ENCODE data around the gene SAPCD2. TPM values are rescaled to one million over a fixed set of nuclear protein-coding genes. Genes with fewer than 3 reads are reported as not detected.

Gene SAPCD2
- total and polyA plus RNA-seq, 2 of the 4 experiments (the other 2 are of a cell fraction): 3.4 to 4.9 TPM

DNA sequence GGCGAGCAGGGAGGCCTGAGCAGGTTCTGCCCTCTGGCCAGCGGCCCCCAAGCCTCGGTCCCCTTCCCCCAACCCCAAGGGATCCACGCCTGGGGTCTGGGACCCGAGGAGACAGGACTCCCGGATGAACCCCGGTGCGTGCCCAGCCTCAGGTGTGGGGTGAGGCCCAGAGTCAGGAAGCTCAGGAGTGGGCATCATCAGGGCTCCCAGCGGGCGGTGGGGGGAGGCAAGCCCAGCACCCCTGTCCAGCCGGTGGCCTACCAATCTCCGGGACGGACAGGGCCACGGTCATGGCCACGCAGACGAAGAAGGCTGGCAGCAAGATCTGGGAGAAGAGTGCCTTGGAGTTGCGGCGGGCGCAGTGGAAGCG is 56.8 kb downstream of the SAPCD2 start:
- Histone ChIP-seq H3K56ac (ENCODE audit: extremely low read depth, insufficient read depth, low read length) (no peak overlapping the region), H3K4me2 (ENCODE audit: low read depth, low read length) (no peak overlapping the region), H3K9me1 (ENCODE audit: insufficient read depth, low read length) (no peaks in the 10 kb centered on the region), H2BK15ac (ENCODE audit: low read depth, low read length) (no peak overlapping the region), H2AFZ (replicated peaks; ENCODE audit: low read length, poor library complexity) (no peak overlapping the region), H3K79me1 (ENCODE audit: low read depth in 1 of 2, low read length in 2 of 2) (no peaks in the 10 kb centered on the region), H4K20me1 (ENCODE audit: insufficient read depth, low read length) (no peaks in the 10 kb centered on the region), H2BK20ac (ENCODE audit: low read depth, low read length) (no peak overlapping the region), H3K23ac (ENCODE audit: low read depth, low read length) (no peak overlapping the region), H3K4ac (ENCODE audit: low read depth, low read length) (no peak overlapping the region), H4K91ac (ENCODE audit: insufficient read depth, low read depth, low read length) (no peak overlapping the region), H4K8ac (ENCODE audit: low read depth in 2 of 2, low read length in 2 of 2) (no peak overlapping the region), H3K9ac (ENCODE audit: low read depth, low read length) (no peak overlapping the region), H3K4me3 (ENCODE audit: insufficient read depth, low read depth, low read length) (no peak overlapping the region), H3K14ac (replicated peaks; ENCODE audit: low read depth, low read length) (no peak overlapping the region), H3K27ac (ENCODE audit: insufficient read depth, low read length) (no peak overlapping the region), H3K4me1 (ENCODE audit: control insufficient read depth, insufficient read depth, low read length) (no peaks in the 10 kb centered on the region), H4K5ac (ENCODE audit: low read depth, low read length) (no peak overlapping the region), H3K9me3 (ENCODE audit: control insufficient read depth, insufficient read depth, low read length) (no peaks in the 10 kb centered on the region), H2BK5ac (ENCODE audit: low read depth, low read length, poor library complexity, severe bottlenecking) (no peak overlapping the region), H3K36me3 (ENCODE audit: control insufficient read depth, insufficient read depth, low read length) (peaks cover 48% of the 10 kb centered on the region), H2AK5ac (ENCODE audit: low read depth, low read length) (no peak overlapping the region), H2AK9ac (replicated peaks; ENCODE audit: low read depth, low read length, poor library complexity) (no peak overlapping the region), H3K27me3 (ENCODE audit: control insufficient read depth, insufficient read depth, low read length) (no peaks in the 10 kb centered on the region), H2BK120ac (ENCODE audit: low read depth, low read length) (no peak overlapping the region), H3K18ac (ENCODE audit: low read depth, low read length) (no peak overlapping the region)
- 98% methylated on average over 8 of the region's 20 CpGs; no CpG with 5 or more reads in 1 of the 2 experiments for WGBS, 2 experiments (ENCODE audit: extremely low coverage in 2 of 2, insufficient read length in 1 of 2)
- in situ Hi-C loops (cut with MboI; ENCODE audit: low sequenced_read_pairs) (no loop called here), intact Hi-C loops (cut with micrococcal nuclease) (no loop called here), dilution Hi-C loops (cut with HindIII; ENCODE audit: low sequenced_read_pairs, unreplicated experiment) (no loop called here)
- no peak for ATAC-seq (ENCODE audit: low read depth)
- BruUV-seq (replicated peaks): no TSS peak
- no peak for DNase-seq
- ChIA-PET POLR2A (ENCODE audit: unreplicated experiment) (no interaction called here), CTCF (no interaction called here)
- no peak for TF ChIP-seq POLR2A (IDR thresholded peaks at IDR 0.05; ENCODE audit: low read depth, low read length)
- TF ChIP-seq RCOR1 (IDR thresholded peaks at IDR 0.05; ENCODE audit: insufficient replicate concordance, low read length): no peak
- no peak for TF ChIP-seq CEBPB (IDR thresholded peaks at IDR 0.05; ENCODE audit: low read depth, low read length)
- no peak for TF ChIP-seq CHD1 (IDR thresholded peaks at IDR 0.05; ENCODE audit: low read depth, low read length)
- no peak for TF ChIP-seq RAD21 (IDR thresholded peaks at IDR 0.05; ENCODE audit: low read length)
- TF ChIP-seq MAFK (IDR thresholded peaks at IDR 0.05; ENCODE audit: low read depth, low read length): no peak
- TF ChIP-seq, protein P1, sequence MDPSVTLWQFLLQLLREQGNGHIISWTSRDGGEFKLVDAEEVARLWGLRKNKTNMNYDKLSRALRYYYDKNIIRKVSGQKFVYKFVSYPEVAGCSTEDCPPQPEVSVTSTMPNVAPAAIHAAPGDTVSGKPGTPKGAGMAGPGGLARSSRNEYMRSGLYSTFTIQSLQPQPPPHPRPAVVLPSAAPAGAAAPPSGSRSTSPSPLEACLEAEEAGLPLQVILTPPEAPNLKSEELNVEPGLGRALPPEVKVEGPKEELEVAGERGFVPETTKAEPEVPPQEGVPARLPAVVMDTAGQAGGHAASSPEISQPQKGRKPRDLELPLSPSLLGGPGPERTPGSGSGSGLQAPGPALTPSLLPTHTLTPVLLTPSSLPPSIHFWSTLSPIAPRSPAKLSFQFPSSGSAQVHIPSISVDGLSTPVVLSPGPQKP (IDR thresholded peaks at IDR 0.05; ENCODE audit: borderline replicate concordance, low read depth, low read length): no peak
- TF ChIP-seq MXI1 (IDR thresholded peaks at IDR 0.05; ENCODE audit: borderline replicate concordance, low read depth, low read length): no peak
- TF ChIP-seq NFE2L2 (IDR thresholded peaks at IDR 0.05; ENCODE audit: low read depth, low read length): no peak
- TF ChIP-seq SMC3 (IDR thresholded peaks at IDR 0.05; ENCODE audit: low read depth, low read length): no peak
- TF ChIP-seq FOS (IDR thresholded peaks at IDR 0.05; ENCODE audit: low read depth, low read length): no peak
- TF ChIP-seq, protein P2, sequence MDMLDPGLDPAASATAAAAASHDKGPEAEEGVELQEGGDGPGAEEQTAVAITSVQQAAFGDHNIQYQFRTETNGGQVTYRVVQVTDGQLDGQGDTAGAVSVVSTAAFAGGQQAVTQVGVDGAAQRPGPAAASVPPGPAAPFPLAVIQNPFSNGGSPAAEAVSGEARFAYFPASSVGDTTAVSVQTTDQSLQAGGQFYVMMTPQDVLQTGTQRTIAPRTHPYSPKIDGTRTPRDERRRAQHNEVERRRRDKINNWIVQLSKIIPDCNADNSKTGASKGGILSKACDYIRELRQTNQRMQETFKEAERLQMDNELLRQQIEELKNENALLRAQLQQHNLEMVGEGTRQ (IDR thresholded peaks at IDR 0.05; ENCODE audit: low read depth, low read length): no peak
- TF ChIP-seq BHLHE40 (IDR thresholded peaks at IDR 0.05; ENCODE audit: low read depth, low read length): no peak
- TF ChIP-seq MAZ (IDR thresholded peaks at IDR 0.05; ENCODE audit: borderline replicate concordance, low read depth, low read length): no peak
- TF ChIP-seq, protein P3, sequence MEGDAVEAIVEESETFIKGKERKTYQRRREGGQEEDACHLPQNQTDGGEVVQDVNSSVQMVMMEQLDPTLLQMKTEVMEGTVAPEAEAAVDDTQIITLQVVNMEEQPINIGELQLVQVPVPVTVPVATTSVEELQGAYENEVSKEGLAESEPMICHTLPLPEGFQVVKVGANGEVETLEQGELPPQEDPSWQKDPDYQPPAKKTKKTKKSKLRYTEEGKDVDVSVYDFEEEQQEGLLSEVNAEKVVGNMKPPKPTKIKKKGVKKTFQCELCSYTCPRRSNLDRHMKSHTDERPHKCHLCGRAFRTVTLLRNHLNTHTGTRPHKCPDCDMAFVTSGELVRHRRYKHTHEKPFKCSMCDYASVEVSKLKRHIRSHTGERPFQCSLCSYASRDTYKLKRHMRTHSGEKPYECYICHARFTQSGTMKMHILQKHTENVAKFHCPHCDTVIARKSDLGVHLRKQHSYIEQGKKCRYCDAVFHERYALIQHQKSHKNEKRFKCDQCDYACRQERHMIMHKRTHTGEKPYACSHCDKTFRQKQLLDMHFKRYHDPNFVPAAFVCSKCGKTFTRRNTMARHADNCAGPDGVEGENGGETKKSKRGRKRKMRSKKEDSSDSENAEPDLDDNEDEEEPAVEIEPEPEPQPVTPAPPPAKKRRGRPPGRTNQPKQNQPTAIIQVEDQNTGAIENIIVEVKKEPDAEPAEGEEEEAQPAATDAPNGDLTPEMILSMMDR (conservative IDR thresholded peaks at IDR 0.05; ENCODE audit: low read depth, low read length): no peak
